Neural cell (in vitro differentiated cells): ENCODE measurements around the gene GABRB1. TPM values are rescaled to one million over a fixed set of nuclear protein-coding genes. Genes with fewer than 3 reads are reported as not detected.

ENCODE experiments used
- H2AFZ ChIP-seq: fragments of 200-600, 300-800 bp; sonication (generic), shearing (Covaris generic); 2 replicates; pipeline ENCODE4 v1.6.0; 2014; ENCODE audit warnings: low read depth, mild to moderate bottlenecking, antibody characterized with exemption, low read length, moderate library complexity
- H3F3A ChIP-seq: fragments of 200-600 bp; shearing (Covaris generic); 2 replicates; pipeline ENCODE4 v1.6.1; 2016; ENCODE audit warnings: mild to moderate bottlenecking, moderate library complexity, mixed read lengths, antibody characterized with exemption, low read length; ENCODE audit not compliant: insufficient read depth, poor library complexity, severe bottlenecking
- H3K27ac ChIP-seq: fragments of 200-600, 300-800 bp; sonication (generic), shearing (Covaris generic); 2 replicates; pipeline ENCODE4 v1.5.1; 2014; ENCODE audit warnings: mild to moderate bottlenecking, low read length, moderate library complexity
- H3K27me3 ChIP-seq: fragments of 300-800, 200-600 bp; sonication (generic), shearing (Covaris generic); 2 replicates; pipeline ENCODE4 v1.6.0; 2014; ENCODE audit warnings: mild to moderate bottlenecking, low read depth, low read length, moderate library complexity; ENCODE audit not compliant: insufficient read depth
- H3K36me3 ChIP-seq: fragments of 300-800, 200-600 bp; sonication (generic), shearing (Covaris generic); 2 replicates; pipeline ENCODE4 v1.5.1; 2014; ENCODE audit warnings: mild to moderate bottlenecking, antibody characterized with exemption, low read length, moderate library complexity; ENCODE audit not compliant: insufficient read depth
- H3K4me2 ChIP-seq: fragments of 300-800, 200-600 bp; sonication (generic), shearing (Covaris generic); 2 replicates; pipeline ENCODE4 v1.6.0; 2014; ENCODE audit warnings: mild to moderate bottlenecking, low read length
- H3K4me3 ChIP-seq: fragments of 300-800, 200-600 bp; sonication (generic), shearing (Covaris generic); 2 replicates; pipeline ENCODE4 v1.5.1; 2014; ENCODE audit warnings: mild to moderate bottlenecking, low read length, moderate library complexity
- H3K79me2 ChIP-seq: fragments of 200-600 bp; shearing (Covaris generic); replicated peaks from 2 replicates; pipeline ENCODE4 v1.6.0; 2014; ENCODE audit warnings: mild to moderate bottlenecking, low read length, moderate library complexity; ENCODE audit not compliant: insufficient read depth
- H3K9ac ChIP-seq: fragments of 300-800, 200-600 bp; sonication (generic), shearing (Covaris generic); 2 replicates; pipeline ENCODE4 v1.6.1; 2016; ENCODE audit warnings: mild to moderate bottlenecking, low read length, mixed read lengths
- H3K9me2 ChIP-seq: fragments of 200-600 bp; shearing (Covaris generic); 2 replicates; pipeline ENCODE4 v1.6.1; 2016; ENCODE audit warnings: mild to moderate bottlenecking, low read length, mixed read lengths; ENCODE audit not compliant: insufficient read depth
- H3K9me3 ChIP-seq: fragments of 200-600, 300-800 bp; sonication (generic), shearing (Covaris generic); 2 replicates; pipeline ENCODE4 v1.6.1; 2016; ENCODE audit warnings: mild to moderate bottlenecking, mixed run types, low read length, moderate library complexity, mixed read lengths
- H4K20me1 ChIP-seq: fragments of 200-600 bp; shearing (Covaris generic); 2 replicates; pipeline ENCODE4 v1.6.1; 2016; ENCODE audit warnings: mild to moderate bottlenecking, mixed run types; ENCODE audit not compliant: insufficient read depth
- CTCF ChIP-seq: fragments of 450-650 bp; IDR thresholded peaks from 2 replicates; pipeline ENCODE4 v1.5.1; 2014; ENCODE audit warnings: antibody characterized with exemption, mild to moderate bottlenecking, moderate library complexity; ENCODE audit not compliant: poor library complexity, severe bottlenecking
- EP300 ChIP-seq: fragments of 450-650 bp; conservative IDR thresholded peaks from 2 replicates; pipeline ENCODE4 v1.6.1; 2014; ENCODE audit warnings: antibody characterized with exemption, mild to moderate bottlenecking, moderate library complexity; ENCODE audit not compliant: poor library complexity, severe bottlenecking
- EZH2 ChIP-seq: fragments of 200-600, 300-800 bp; shearing (Covaris generic), sonication (generic); IDR thresholded peaks from 2 replicates; pipeline ENCODE4 v1.6.1; 2014; ENCODE audit warnings: antibody characterized with exemption, low read length, borderline replicate concordance, mild to moderate bottlenecking; ENCODE audit not compliant: insufficient read depth, poor library complexity, severe bottlenecking
- MXI1 ChIP-seq: fragments of 450-650 bp; conservative IDR thresholded peaks from 2 replicates; pipeline ENCODE4 v1.6.1; 2014; ENCODE audit warnings: antibody characterized with exemption, mild to moderate bottlenecking; ENCODE audit not compliant: poor library complexity, severe bottlenecking
- POLR2AphosphoS5 ChIP-seq: IDR thresholded peaks from 2 replicates; pipeline ENCODE4 v1.6.1; 2012
- RAD21 ChIP-seq: fragments of 450-650 bp; conservative IDR thresholded peaks from 2 replicates; pipeline ENCODE4 v1.6.1; 2014; ENCODE audit warnings: antibody characterized with exemption, mild to moderate bottlenecking, moderate library complexity
- REST ChIP-seq: IDR thresholded peaks from 2 replicates; pipeline ENCODE4 v1.6.1; 2012; ENCODE audit warnings: borderline replicate concordance
- SMC3 ChIP-seq: fragments of 450-650 bp; conservative IDR thresholded peaks from 2 replicates; pipeline ENCODE4 v1.6.1; 2014; ENCODE audit warnings: antibody characterized with exemption, mild to moderate bottlenecking, moderate library complexity; ENCODE audit not compliant: poor library complexity
- TAF1 ChIP-seq: IDR thresholded peaks from 2 replicates; pipeline ENCODE4 v1.6.1; 2012; ENCODE audit warnings: low read depth
- polyA plus RNA-seq: library from polyadenylated mRNA; depleted of rRNA; stranded (reverse); fragments of >200 nt; gene quantifications from 2 replicates; pipeline ENCODE4 v1.2.3, GENCODE V29; 2014

GABRB1 gene
- polyA plus RNA-seq, 1 donor from 2014 or later: 1.0 TPM

- no peaks in the 10 kb centered on the region for H3K36me3 ChIP-seq
- TF ChIP-seq RAD21 (no peak), TAF1 (no peak), REST (no peak), CTCF (no peak), SMC3 (no peak), EP300 (no peak), EZH2 (no peak), MXI1 (no peak), POLR2AphosphoS5 (no peak)
- no peak overlapping the region for H3K9ac ChIP-seq
- no peak overlapping the region for H3K4me3 ChIP-seq
- H4K20me1 ChIP-seq: no peaks in the 10 kb centered on the region
- H3K9me3 ChIP-seq: no peaks in the 10 kb centered on the region
- H3K79me2 ChIP-seq: no peaks in the 10 kb centered on the region
- H3K4me2 ChIP-seq: no peak overlapping the region
- peaks cover 4% of the 10 kb centered on the region for H3F3A ChIP-seq
- H3K27me3 ChIP-seq: no peaks in the 10 kb centered on the region
- no peak overlapping the region for H3K27ac ChIP-seq
- H3K9me2 ChIP-seq: no peaks in the 10 kb centered on the region
- no peak overlapping the region for H2AFZ ChIP-seq
Measured at GRCh38 chr4:47038263-47038662, 6.9 kb downstream of the GABRB1 start.

GRCh38 chr4:47040828-47041227, 9.5 kb downstream of the GABRB1 start:
- Histone ChIP-seq H2AFZ (no peak overlapping the region), H3K4me2 (no peak overlapping the region)

More at GRCh38 chr4:47040828-47041227, 9.5 kb downstream of the GABRB1 start:
- no peak for TF ChIP-seq SMC3
- TF ChIP-seq CTCF: no peak
- no peak overlapping the region for H3K9ac ChIP-seq
- peaks cover 4% of the 10 kb centered on the region for H3F3A ChIP-seq
- no peaks in the 10 kb centered on the region for H3K9me2 ChIP-seq
- no peaks in the 10 kb centered on the region for H3K27me3 ChIP-seq
- no peaks in the 10 kb centered on the region for H3K79me2 ChIP-seq
- H3K27ac ChIP-seq: peak overlapping the region; percentile 70
- peak overlapping the region; percentile 32 for H3K4me3 ChIP-seq
- no peaks in the 10 kb centered on the region for H3K9me3 ChIP-seq
- no peaks in the 10 kb centered on the region for H3K36me3 ChIP-seq
- no peaks in the 10 kb centered on the region for H4K20me1 ChIP-seq
